Nephron (organoid): ENCODE results near the gene PRKAR1B.

Experiments used
- H3K27ac Mint-ChIP-seq, 3 experiments: 2 replicates each; pipeline ENCODE4 v1.8.0; 2020; ENCODE audit warnings: mixed read lengths in 3 of 3, mild to moderate bottlenecking in 2 of 3, moderate library complexity in 1 of 3
- H3K27me3 Mint-ChIP-seq: 2 replicates; pipeline ENCODE4 v1.8.0; 2021; ENCODE audit warnings: low read depth, mild to moderate bottlenecking, moderate library complexity, mixed read lengths
- H3K36me3 Mint-ChIP-seq: 2 replicates; pipeline ENCODE4 v1.8.0; 2020; ENCODE audit warnings: low read depth, mixed read lengths
- H3K4me1 Mint-ChIP-seq: 2 replicates; pipeline ENCODE4 v1.8.0; 2020; ENCODE audit warnings: mixed read lengths
- H3K4me3 Mint-ChIP-seq, 3 experiments: 2 replicates each; pipeline ENCODE4 v1.8.0; 2020; ENCODE audit warnings: mild to moderate bottlenecking in 3 of 3, mixed read lengths in 3 of 3, moderate library complexity in 2 of 3
- H3K9me3 Mint-ChIP-seq: 2 replicates; pipeline ENCODE4 v1.8.0; 2020; ENCODE audit warnings: mixed read lengths
- CTCF ChIP-seq, 3 experiments: fragments of 200-600 bp; sonication (generic); IDR thresholded peaks; one replicate each; pipeline ENCODE4 v1.5.0; 2021; ENCODE audit warnings: antibody characterized with exemption in 3 of 3; ENCODE audit not compliant: unreplicated experiment in 3 of 3

The PRKAR1B gene

GRCh38 chr7:741850-742249 lies 14.8 kb upstream of the PRKAR1B start:
- Mint-ChIP-seq H3K9me3 (no peaks in the 10 kb centered on the region), H3K4me1 (peaks cover 4% of the 10 kb centered on the region), H3K4me3 (no peak overlapping the region), H3K36me3 (peaks cover 55% of the 10 kb centered on the region), H3K27me3 (no peaks in the 10 kb centered on the region), H3K27ac (no peak overlapping the region)
- TF ChIP-seq CTCF (IDR thresholded peaks at IDR 0.05; ENCODE audit: unreplicated experiment in 3 of 3): no peak

DNA sequence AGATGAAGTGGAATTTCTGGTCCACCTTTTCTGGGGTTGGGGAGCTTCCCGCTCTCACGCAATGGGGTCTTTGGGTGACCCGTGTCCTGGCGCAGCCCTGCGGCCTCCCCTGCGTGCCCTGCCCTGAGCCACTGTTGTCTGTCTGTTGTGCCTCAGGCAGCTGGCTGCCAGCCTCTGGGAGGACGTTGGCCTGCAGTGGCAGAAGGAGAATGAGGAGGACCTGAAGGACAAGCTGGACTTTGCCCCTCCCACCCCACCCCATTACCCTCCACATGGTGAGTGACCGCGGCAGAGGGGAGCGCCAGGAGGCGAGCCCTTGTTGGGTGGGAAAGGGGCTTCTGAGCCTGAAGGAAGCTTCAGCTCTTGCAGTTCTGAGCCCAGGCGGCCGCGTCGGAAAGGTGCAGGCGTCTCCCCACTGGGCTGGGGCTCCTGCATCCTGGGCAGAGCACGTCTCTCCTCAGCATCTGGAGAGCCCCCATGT lies 14.2 kb upstream of the PRKAR1B start:
- Mint-ChIP-seq H3K27me3 (no peaks in the 10 kb centered on the region), H3K4me3 (no peak overlapping the region), H3K4me1 (peaks cover 4% of the 10 kb centered on the region), H3K27ac (no peak overlapping the region), H3K36me3 (peaks cover 53% of the 10 kb centered on the region), H3K9me3 (no peaks in the 10 kb centered on the region)
- TF ChIP-seq CTCF (IDR thresholded peaks at IDR 0.05; ENCODE audit: unreplicated experiment in 3 of 3): no peak

GRCh38 chr7:739983-740942 lies 13.2 kb upstream of the PRKAR1B start:
- Mint-ChIP-seq H3K4me3 (no peak overlapping the region), H3K27ac (no peak overlapping the region), H3K36me3 (peaks cover 48% of the 10 kb centered on the region), H3K27me3 (no peaks in the 10 kb centered on the region), H3K4me1 (no peaks in the 10 kb centered on the region), H3K9me3 (no peaks in the 10 kb centered on the region)
- no peak for TF ChIP-seq CTCF (IDR thresholded peaks at IDR 0.05; ENCODE audit: unreplicated experiment in 3 of 3)

DNA sequence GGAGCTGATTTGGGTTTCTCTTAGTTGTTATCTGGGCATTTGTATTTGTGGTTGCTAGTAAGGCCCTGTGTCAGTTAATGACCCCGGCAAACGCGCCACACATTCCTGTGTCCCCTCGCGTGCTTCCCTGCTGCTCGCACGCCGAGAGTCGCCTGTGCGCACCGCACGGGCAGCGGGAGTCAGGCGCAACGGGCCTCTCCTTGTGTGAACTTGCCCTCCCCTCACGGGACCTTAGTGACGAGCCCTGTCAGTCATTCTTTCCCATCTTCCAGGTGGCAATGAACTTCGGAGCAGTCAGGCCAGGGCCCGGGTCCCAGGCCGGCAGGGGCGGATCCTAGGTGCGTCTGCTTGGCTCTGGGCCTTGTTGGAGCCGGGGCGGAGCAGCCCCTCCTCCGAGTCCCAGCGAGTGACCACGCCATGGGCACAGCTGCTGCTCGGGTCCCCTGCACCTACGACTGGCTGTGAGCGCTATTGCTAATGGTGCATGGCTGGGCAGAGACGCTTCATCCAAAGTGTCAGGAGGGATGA lies 12.4 kb upstream of the PRKAR1B start:
- H3K27me3 Mint-ChIP-seq: no peaks in the 10 kb centered on the region
- H3K4me1 Mint-ChIP-seq: no peaks in the 10 kb centered on the region
- H3K27ac Mint-ChIP-seq: no peak overlapping the region
- peaks cover 42% of the 10 kb centered on the region for H3K36me3 Mint-ChIP-seq
- no peak for TF ChIP-seq CTCF (IDR thresholded peaks at IDR 0.05; ENCODE audit: unreplicated experiment in 3 of 3)
- no peak overlapping the region for H3K4me3 Mint-ChIP-seq
- H3K9me3 Mint-ChIP-seq: no peaks in the 10 kb centered on the region

DNA sequence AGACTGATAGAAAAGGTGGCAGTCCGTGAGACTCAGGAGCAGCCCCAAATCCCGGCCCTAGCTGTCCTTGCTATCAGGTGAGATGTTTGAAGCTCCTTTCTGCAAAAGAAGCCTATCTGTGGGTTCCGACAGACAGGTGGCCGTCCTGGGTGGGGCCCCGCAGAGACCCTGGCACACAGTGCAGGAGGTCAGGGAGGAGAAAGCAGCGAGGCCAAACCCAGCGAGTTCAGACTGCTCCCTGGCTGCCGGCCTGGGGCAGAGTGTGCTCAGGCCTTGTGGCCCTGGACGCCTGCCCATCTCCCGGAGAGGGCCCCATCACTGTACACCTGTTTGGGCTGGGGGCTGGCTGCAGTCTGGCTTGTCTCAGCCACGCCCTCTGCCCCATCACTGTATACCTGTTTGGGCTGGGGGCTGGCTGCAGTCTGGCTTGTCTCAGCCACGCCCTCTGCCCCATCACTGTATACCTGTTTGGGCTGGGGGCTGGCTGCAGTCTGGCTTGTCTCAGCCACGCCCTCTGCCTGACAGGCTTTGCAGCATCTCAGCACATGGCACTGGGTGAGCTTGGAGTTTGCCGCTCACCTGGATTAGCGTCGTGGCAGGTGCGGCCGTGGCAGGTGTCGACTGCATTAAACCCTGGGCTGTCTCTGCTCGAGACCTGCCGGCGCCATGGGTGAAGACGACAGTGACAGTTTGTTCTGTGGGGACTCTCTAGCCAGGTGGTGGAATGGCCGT lies 11.8 kb upstream of the PRKAR1B start:
- no peak overlapping the region for H3K4me3 Mint-ChIP-seq
- no peaks in the 10 kb centered on the region for H3K9me3 Mint-ChIP-seq
- no peak for TF ChIP-seq CTCF (IDR thresholded peaks at IDR 0.05; ENCODE audit: unreplicated experiment in 3 of 3)
- H3K4me1 Mint-ChIP-seq: no peaks in the 10 kb centered on the region
- H3K36me3 Mint-ChIP-seq: peaks cover 36% of the 10 kb centered on the region
- H3K27ac Mint-ChIP-seq: no peak overlapping the region
- H3K27me3 Mint-ChIP-seq: no peaks in the 10 kb centered on the region
